Activated CD8-positive, alpha-beta memory T cell treated with anti-CD3 and anti-CD28 coated beads, Interleukin-2, amount 10 ng/mL, durations not matched to agents 7 days and 5 days (primary cell): Measurements from ENCODE around the gene MAP2K3. TPM values are rescaled to one million over a fixed set of nuclear protein-coding genes. Genes with fewer than 3 reads are reported as not detected.
"Not testable (repeated sequence)": the region's sequence is repeated elsewhere in the genome, so short reads cannot be mapped to it uniquely, and the experiment has no call there.

Source experiments
- ATAC-seq: fragments of 150-1000 bp; cut with Tn5 transposase; one replicate; pipeline ENCODE4 v1.10.0; 2021; ENCODE audit warnings: moderate library complexity
- CTCF ChIA-PET: fragments of 350-600 bp; sonication (Branson Sonifier 250); formaldehyde crosslinking; loops from one replicate; lab custom pipeline; 2021; ENCODE audit warnings: antibody characterized with exemption; lab: Charles Lee
- DNase-seq: peaks from one replicate; pipeline ENCODE4 v3.0.0-alpha.2; 2020
- H3K27ac Mint-ChIP-seq: one replicate; pipeline ENCODE4 v1.8.0; 2021; ENCODE audit warnings: mild to moderate bottlenecking, mixed read lengths
- H3K27me3 Mint-ChIP-seq: one replicate; pipeline ENCODE4 v1.8.0; 2021; ENCODE audit warnings: mixed read lengths
- H3K36me3 Mint-ChIP-seq: one replicate; pipeline ENCODE4 v1.8.0; 2021; ENCODE audit warnings: mild to moderate bottlenecking, mixed read lengths
- H3K4me1 Mint-ChIP-seq: one replicate; pipeline ENCODE4 v1.8.0; 2021; ENCODE audit warnings: mixed read lengths
- H3K4me3 Mint-ChIP-seq: one replicate; pipeline ENCODE4 v1.8.0; 2021; ENCODE audit warnings: mild to moderate bottlenecking, moderate library complexity, mixed read lengths
- H3K9me3 Mint-ChIP-seq: one replicate; pipeline ENCODE4 v1.8.0; 2022; ENCODE audit warnings: low read depth, mixed read lengths
- total RNA-seq, 2 experiments: library from RNA; stranded (reverse); gene quantifications; one replicate each; pipeline ENCODE4 v1.2.3, GENCODE V29; 2021

The MAP2K3 gene
- total RNA-seq, 2 experiments from 2014 or later: 65.5 to 97.3 TPM

- ATAC-seq, H3K9me3 Mint-ChIP-seq, H3K27me3 Mint-ChIP-seq, H3K36me3 Mint-ChIP-seq, H3K4me3 Mint-ChIP-seq, CTCF ChIA-PET, H3K4me1 Mint-ChIP-seq, DNase-seq, H3K27ac Mint-ChIP-seq: not testable (repeated sequence)
These were observed 64.4 kb downstream of the MAP2K3 start for GRCh38 chr17:21348926-21349261.

GRCh38 chr17:21349358-21350050 lies 65.0 kb downstream of the MAP2K3 start:
- DNase-seq, H3K4me3 Mint-ChIP-seq, ATAC-seq, H3K9me3 Mint-ChIP-seq, H3K27me3 Mint-ChIP-seq, H3K27ac Mint-ChIP-seq, H3K4me1 Mint-ChIP-seq, H3K36me3 Mint-ChIP-seq, CTCF ChIA-PET: not testable (repeated sequence)

- H3K27ac Mint-ChIP-seq, ATAC-seq, H3K36me3 Mint-ChIP-seq, CTCF ChIA-PET, H3K9me3 Mint-ChIP-seq, DNase-seq, H3K4me1 Mint-ChIP-seq, H3K4me3 Mint-ChIP-seq, H3K27me3 Mint-ChIP-seq: not testable (repeated sequence)
These were observed 66.0 kb downstream of the MAP2K3 start for GRCh38 chr17:21350495-21350894.

- DNase-seq (no peak), ATAC-seq (no peak)
- H3K4me3 Mint-ChIP-seq: no peak overlapping the region
- H3K36me3 Mint-ChIP-seq: no peaks in the 10 kb centered on the region
- H3K27me3 Mint-ChIP-seq: no peaks in the 10 kb centered on the region
- peaks cover 2% of the 10 kb centered on the region for H3K4me1 Mint-ChIP-seq
- CTCF ChIA-PET: no interaction called here
- H3K9me3 Mint-ChIP-seq: no peaks in the 10 kb centered on the region
- H3K27ac Mint-ChIP-seq: no peak overlapping the region
These were observed 67.0 kb downstream of the MAP2K3 start for GRCh38 chr17:21351366-21352065.

GRCh38 chr17:21352221-21352980 lies 67.9 kb downstream of the MAP2K3 start:
- CTCF ChIA-PET: no interaction called here
- DNase-seq: no peak

GRCh38 chr17:21352981-21353265 lies 68.4 kb downstream of the MAP2K3 start:
- no peaks in the 10 kb centered on the region for H3K36me3 Mint-ChIP-seq
- DNase-seq (no peak), ATAC-seq (no peak)
- H3K9me3 Mint-ChIP-seq: no peaks in the 10 kb centered on the region
- H3K4me3 Mint-ChIP-seq: no peak overlapping the region
- H3K27ac Mint-ChIP-seq: no peak overlapping the region
- CTCF ChIA-PET: no interaction called here
- H3K4me1 Mint-ChIP-seq: peaks cover 2% of the 10 kb centered on the region
- no peaks in the 10 kb centered on the region for H3K27me3 Mint-ChIP-seq

More at GRCh38 chr17:21352221-21352980, 67.9 kb downstream of the MAP2K3 start:
- peaks cover 2% of the 10 kb centered on the region for H3K4me1 Mint-ChIP-seq
- no peaks in the 10 kb centered on the region for H3K27me3 Mint-ChIP-seq
- ATAC-seq: no peak
- H3K36me3 Mint-ChIP-seq: no peaks in the 10 kb centered on the region
- no peak overlapping the region for H3K27ac Mint-ChIP-seq
- no peak overlapping the region for H3K4me3 Mint-ChIP-seq
- no peaks in the 10 kb centered on the region for H3K9me3 Mint-ChIP-seq

- Mint-ChIP-seq H3K4me3 (no peak overlapping the region), H3K9me3 (no peaks in the 10 kb centered on the region), H3K36me3 (no peaks in the 10 kb centered on the region), H3K4me1 (no peaks in the 10 kb centered on the region), H3K27ac (no peak overlapping the region), H3K27me3 (no peaks in the 10 kb centered on the region)
- DNase-seq: no peak
- no peak for ATAC-seq
- CTCF ChIA-PET: no interaction called here
These were observed 69.0 kb downstream of the MAP2K3 start for GRCh38 chr17:21353326-21354010.

GRCh38 chr17:21354796-21355385 lies 70.4 kb downstream of the MAP2K3 start:
- CTCF ChIA-PET: no interaction called here
- H3K27ac Mint-ChIP-seq: no peak overlapping the region

GRCh38 chr17:21355586-21355985 lies 71.1 kb downstream of the MAP2K3 start:
- CTCF ChIA-PET: no interaction called here

More at GRCh38 chr17:21354796-21355385, 70.4 kb downstream of the MAP2K3 start:
- no peak for DNase-seq
- H3K4me3 Mint-ChIP-seq: no peak overlapping the region
- H3K9me3 Mint-ChIP-seq: no peaks in the 10 kb centered on the region
- H3K36me3 Mint-ChIP-seq: no peaks in the 10 kb centered on the region
- no peak for ATAC-seq
- no peaks in the 10 kb centered on the region for H3K4me1 Mint-ChIP-seq
- no peaks in the 10 kb centered on the region for H3K27me3 Mint-ChIP-seq

GRCh38 chr17:21356537-21357127 lies 72.1 kb downstream of the MAP2K3 start:
- no peak for ATAC-seq
- Mint-ChIP-seq H3K27me3 (no peaks in the 10 kb centered on the region), H3K27ac (no peak overlapping the region), H3K9me3 (no peaks in the 10 kb centered on the region), H3K4me3 (no peak overlapping the region), H3K36me3 (no peaks in the 10 kb centered on the region), H3K4me1 (no peaks in the 10 kb centered on the region)
- DNase-seq: no peak
- CTCF ChIA-PET: no interaction called here

More at GRCh38 chr17:21355586-21355985, 71.1 kb downstream of the MAP2K3 start:
- Mint-ChIP-seq H3K36me3 (no peaks in the 10 kb centered on the region), H3K9me3 (no peaks in the 10 kb centered on the region), H3K27me3 (no peaks in the 10 kb centered on the region), H3K27ac (no peak overlapping the region), H3K4me1 (no peaks in the 10 kb centered on the region), H3K4me3 (no peak overlapping the region)
- ATAC-seq (no peak), DNase-seq (no peak)

- Mint-ChIP-seq H3K36me3 (no peaks in the 10 kb centered on the region), H3K4me1 (no peaks in the 10 kb centered on the region), H3K9me3 (no peaks in the 10 kb centered on the region), H3K4me3 (no peak overlapping the region), H3K27me3 (no peaks in the 10 kb centered on the region), H3K27ac (no peak overlapping the region)
- CTCF ChIA-PET: no interaction called here
- DNase-seq (no peak), ATAC-seq (no peak)
These were observed 72.8 kb downstream of the MAP2K3 start for GRCh38 chr17:21357281-21357680.

GRCh38 chr17:21357696-21358656 lies 73.5 kb downstream of the MAP2K3 start:
- Mint-ChIP-seq H3K27me3 (no peaks in the 10 kb centered on the region), H3K9me3 (no peaks in the 10 kb centered on the region), H3K4me3 (no peak overlapping the region), H3K27ac (no peak overlapping the region), H3K4me1 (no peaks in the 10 kb centered on the region), H3K36me3 (no peaks in the 10 kb centered on the region)
- ATAC-seq (no peak), DNase-seq (no peak)
- CTCF ChIA-PET: no interaction called here
